Thoracic aorta (tissue), 2 donors: Measurements from ENCODE around the gene SAXO2. TPM values are rescaled to one million over a fixed set of nuclear protein-coding genes. Genes with fewer than 3 reads are reported as not detected.
A peak's percentile ranks its signal among the peaks of the same experiment; 100 is the strongest.
"Not testable (repeated sequence)": the region's sequence is repeated elsewhere in the genome, so short reads cannot be mapped to it uniquely, and the experiment has no call there.

ENCODE experiments used
- ATAC-seq: fragments of 150-250 bp; one replicate; pipeline ENCODE4 v1.8.0; 2017; ENCODE audit warnings: low read depth; ENCODE audit not compliant: insufficient number of reproducible peaks, low FRiP score
- DNase-seq: peaks from one replicate; pipeline ENCODE4 v3.0.0-alpha.2; 2020; ENCODE audit warnings: low spot score
- H3K27ac ChIP-seq, 2 donors: fragments of 200-600 bp; sonication (generic); 1 replicate in 1 of 2; 2 replicates in 1 of 2; pipeline ENCODE4 v1.5.1; 2016; ENCODE audit warnings: mild to moderate bottlenecking in 2 of 2, moderate library complexity in 2 of 2
- H3K27me3 ChIP-seq: fragments of 200-600 bp; sonication (generic); replicated peaks from 2 replicates; pipeline ENCODE4 v1.6.0; 2016; ENCODE audit warnings: mild to moderate bottlenecking; ENCODE audit not compliant: insufficient read depth
- H3K36me3 ChIP-seq: fragments of 200-600 bp; sonication (generic); one replicate; pipeline ENCODE4 v1.5.1; 2016
- H3K4me1 ChIP-seq, 2 donors: fragments of 200-600 bp; sonication (generic); 1 replicate in 1 of 2; 2 replicates in 1 of 2; pipeline versions ENCODE4 v1.5.1 to v1.6.0; 2016; ENCODE audit warnings: low read depth in 2 of 2, mild to moderate bottlenecking in 1 of 2; ENCODE audit not compliant: control insufficient read depth in 1 of 2
- H3K4me3 ChIP-seq: fragments of 200-600 bp; sonication (generic); 2 replicates; pipeline ENCODE4 v1.5.1; 2016; ENCODE audit warnings: mild to moderate bottlenecking
- H3K9me3 ChIP-seq: fragments of 200-600 bp; sonication (generic); 2 replicates; pipeline ENCODE4 v1.5.1; 2016
- total RNA-seq, 2 donors: library from RNA; depleted of rRNA; stranded (reverse); fragments of >200 nt; gene quantifications; one replicate each; pipeline versions ENCODE4 v1.1.0 to v1.2.3, GENCODE V29; 2016

SAXO2 gene
- total RNA-seq, 2 donors from 2014 or later: not detected

DNA sequence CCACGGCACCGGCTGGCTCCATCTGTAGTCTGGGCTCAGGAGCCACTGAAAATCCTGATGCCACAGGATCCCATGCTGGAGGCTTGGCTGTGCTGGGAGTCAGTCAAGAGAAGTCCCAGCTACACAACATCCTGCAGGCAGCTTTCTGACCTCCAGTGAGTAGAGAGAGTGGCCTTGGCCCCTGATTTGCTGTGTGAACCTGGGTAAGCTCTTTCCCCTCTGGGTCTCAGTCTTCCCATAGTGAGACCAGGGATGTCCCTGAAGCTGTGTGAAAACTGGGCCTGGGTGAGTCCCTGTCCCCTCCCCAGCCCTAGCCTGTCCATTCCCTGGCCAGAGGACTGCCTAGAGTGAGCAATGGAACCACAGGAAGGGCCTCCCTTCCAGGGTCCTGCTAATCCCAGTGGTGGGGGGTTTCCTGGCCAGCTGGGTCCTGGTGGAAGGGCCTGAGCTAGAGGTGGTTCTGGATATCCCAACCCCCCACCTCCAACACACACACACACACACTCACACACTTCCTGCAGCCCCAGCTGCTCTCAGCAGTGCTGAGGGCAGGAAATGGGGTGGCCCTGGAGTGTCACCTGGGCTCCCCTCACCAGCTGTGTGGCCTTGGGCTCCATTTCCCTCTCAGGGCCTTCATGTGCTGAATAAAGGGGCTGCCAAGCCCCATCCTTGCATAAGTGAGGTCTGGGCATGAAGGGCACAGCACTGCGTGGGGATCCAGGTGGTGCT lies 69.1 kb downstream of the SAXO2 start:
- H3K36me3 ChIP-seq, DNase-seq, H3K4me1 ChIP-seq, H3K27me3 ChIP-seq, H3K9me3 ChIP-seq, H3K4me3 ChIP-seq, ATAC-seq, H3K27ac ChIP-seq: not testable (repeated sequence)

- H3K4me3 ChIP-seq, H3K4me1 ChIP-seq, DNase-seq, H3K9me3 ChIP-seq, H3K36me3 ChIP-seq, H3K27me3 ChIP-seq: not testable (repeated sequence)
- ATAC-seq: peak; percentile 40
- peak overlapping the region in 1 of 2 donors; percentile 49 for H3K27ac ChIP-seq
Observed at GRCh38 chr15:82332711-82333602, 70.3 kb downstream of the SAXO2 start.

GRCh38 chr15:82333603-82334553 lies 71.3 kb downstream of the SAXO2 start:
- not testable (repeated sequence) for H3K36me3 ChIP-seq, ATAC-seq, DNase-seq, H3K9me3 ChIP-seq, H3K27me3 ChIP-seq, H3K4me1 ChIP-seq, H3K4me3 ChIP-seq
- H3K27ac ChIP-seq: peak overlapping the region in 1 of 2 donors; percentile 49

Other genes starting within 250 kb of the SAXO2 start
- gene MEX3B, start 216.8 kb upstream of the SAXO2 start, total RNA-seq: 1 to 10 TPM in 1 of 2 donors, under 1 TPM in 1; 0.68 to 5.6 TPM
- 10 to 100 TPM in 1 of 2 donors, 1 to 10 TPM in 1; 9.2 to 20.2 TPM for gene EFL1, start 84 bp upstream of the SAXO2 start, total RNA-seq
- gene GOLGA6L10, start 86.7 kb downstream of the SAXO2 start, total RNA-seq: 1 to 10 TPM in 1 of 2 donors, under 1 TPM in 1; 0.42 to 3.1 TPM
- gene GOLGA6L9, start 167.0 kb downstream of the SAXO2 start, total RNA-seq: 1 to 10 TPM; 1.8 to 3.2 TPM